SJSA1 (cell line): ENCODE measurements around the gene UNC93A. TPM values are rescaled to one million over a fixed set of nuclear protein-coding genes. Genes with fewer than 3 reads are reported as not detected.
"Not testable (repeated sequence)": the region's sequence is repeated elsewhere in the genome, so short reads cannot be mapped to it uniquely, and the experiment has no call there.

Source experiments
- DNase-seq, 2 experiments: peaks; one replicate each; pipeline ENCODE4 v3.0.0-alpha.2; 2015 to 2020; ENCODE audit warnings: low spot score in 2 of 2, low read depth in 1 of 2
- H3K27ac ChIP-seq: fragments of 250-450 bp; sonication (Bioruptor Pico); 2 replicates; pipeline ENCODE4 v1.5.1; 2020; ENCODE audit warnings: mild to moderate bottlenecking, moderate library complexity
- H3K27me3 ChIP-seq: fragments of 250-450 bp; sonication (Bioruptor Pico); replicated peaks from 2 replicates; pipeline ENCODE4 v1.5.1; 2020; ENCODE audit warnings: mild to moderate bottlenecking, moderate library complexity
- H3K36me3 ChIP-seq: fragments of 250-450 bp; sonication (Bioruptor Pico); 2 replicates; pipeline ENCODE4 v1.5.1; 2020; ENCODE audit warnings: mild to moderate bottlenecking
- H3K4me1 ChIP-seq: fragments of 250-450 bp; sonication (Bioruptor Pico); replicated peaks from 2 replicates; pipeline ENCODE4 v1.6.1; 2021; ENCODE audit warnings: mild to moderate bottlenecking
- H3K4me3 ChIP-seq: fragments of 250-450 bp; sonication (Bioruptor Pico); 2 replicates; pipeline ENCODE4 v1.5.1; 2020; ENCODE audit warnings: mild to moderate bottlenecking
- H3K9me3 ChIP-seq: fragments of 250-450 bp; sonication (Bioruptor Pico); replicated peaks from 2 replicates; pipeline ENCODE4 v1.5.1; 2020; ENCODE audit warnings: mild to moderate bottlenecking
- total RNA-seq: library from RNA; depleted of rRNA; stranded (reverse); fragments of >200 nt; shearing (Covaris generic); gene quantifications from 2 replicates; pipeline ENCODE4 v1.2.3, GENCODE V29; 2014

Gene UNC93A
- total RNA-seq, 1 experiment from 2014 or later = not detected

DNA sequence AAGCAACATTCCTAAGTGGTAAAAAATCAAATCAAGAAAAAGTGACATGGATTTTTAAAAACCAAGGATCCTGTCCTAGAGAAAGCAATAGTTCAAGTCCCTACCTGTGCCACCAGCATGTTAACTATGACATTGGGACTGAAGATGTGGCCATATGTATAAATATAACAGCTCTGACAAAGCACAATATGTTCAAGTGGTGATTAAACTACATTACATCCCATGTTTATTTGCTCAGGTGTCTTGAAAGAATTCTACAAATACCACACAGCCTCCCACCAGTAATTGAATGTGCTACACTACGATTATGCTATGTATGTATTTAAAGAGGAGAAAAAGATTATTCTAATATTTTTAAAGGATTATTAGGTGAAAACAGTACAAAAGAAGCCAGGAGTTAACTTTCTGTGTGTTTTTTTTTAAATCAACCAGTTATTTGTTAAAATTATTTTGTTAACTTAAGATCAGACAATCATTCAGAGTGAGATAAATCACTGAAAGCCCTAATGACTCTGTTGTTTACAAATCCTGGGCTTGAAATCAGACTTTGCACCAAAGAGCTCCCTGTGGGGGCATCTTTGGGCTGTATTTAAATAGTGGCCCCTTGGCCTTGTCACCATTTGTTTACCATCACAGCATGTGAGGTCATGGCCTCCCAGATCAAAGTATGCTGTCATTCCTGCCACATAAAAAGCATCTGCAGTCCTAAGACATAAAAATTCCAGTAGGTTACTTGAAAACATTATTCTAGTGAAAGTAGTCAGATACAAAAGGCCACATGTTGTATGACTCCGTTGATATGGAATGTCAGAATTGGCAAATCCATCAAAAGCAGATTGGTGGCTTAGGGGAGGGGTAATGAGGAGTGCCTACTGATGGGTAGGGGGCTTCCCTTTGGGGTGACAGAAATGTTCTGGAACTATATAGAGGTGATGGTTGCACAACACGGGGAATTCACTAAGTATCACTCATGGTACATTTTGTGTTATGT, 50.8 kb downstream of the UNC93A start:
- H3K27ac ChIP-seq = no peak overlapping the region
- H3K9me3 ChIP-seq = no peaks in the 10 kb centered on the region
- H3K4me3 ChIP-seq = no peak overlapping the region
- H3K36me3 ChIP-seq = no peaks in the 10 kb centered on the region
- DNase-seq = peak in 1 of 2 experiments; percentile 18
- peaks cover 8% of the 10 kb centered on the region; the same call in 1 of the 2 replicates for H3K4me1 ChIP-seq
- peaks cover 5% of the 10 kb centered on the region; the same call in 1 of the 2 replicates for H3K27me3 ChIP-seq

DNA sequence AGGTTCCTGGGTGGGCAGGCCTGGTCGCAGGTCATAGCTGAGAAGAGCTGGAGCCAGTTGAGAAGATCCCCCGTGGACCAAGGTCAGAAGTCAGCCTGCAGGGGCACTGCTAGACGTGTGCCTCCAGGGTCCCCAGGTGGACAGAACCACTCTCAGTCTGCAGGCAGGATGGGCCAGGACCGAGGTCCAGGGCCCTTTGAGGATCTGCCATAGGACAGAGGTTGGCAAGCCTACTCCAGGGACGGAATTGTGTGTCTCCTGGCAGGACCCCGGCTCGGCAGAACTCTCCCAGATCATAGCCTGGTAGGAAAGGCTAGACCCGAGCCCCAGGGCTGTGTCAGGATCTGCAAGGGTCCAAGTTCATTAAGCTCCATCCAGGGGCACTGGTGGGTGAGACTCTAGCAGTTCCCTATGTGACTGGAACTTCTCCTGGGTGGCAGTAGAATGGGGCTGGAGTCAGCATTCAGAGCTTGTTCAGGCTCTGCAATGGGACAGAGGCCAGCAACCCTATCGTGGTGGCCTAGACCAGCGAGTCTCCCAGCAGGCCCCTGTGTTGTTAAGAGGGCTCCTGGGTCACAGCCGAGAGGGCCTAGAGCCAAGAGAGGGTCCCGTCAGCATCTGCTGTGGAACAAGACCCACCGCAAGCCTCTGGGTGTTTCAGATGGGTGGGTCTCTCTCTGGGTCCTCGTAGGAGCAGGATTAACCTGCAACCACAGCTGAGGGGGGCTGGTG, 51.9 kb downstream of the UNC93A start:
- no peaks in the 10 kb centered on the region for H3K9me3 ChIP-seq
- no peaks in the 10 kb centered on the region for H3K36me3 ChIP-seq
- H3K4me1 ChIP-seq = peaks cover 8% of the 10 kb centered on the region; the same call in 1 of the 2 replicates
- H3K27ac ChIP-seq = no peak overlapping the region
- DNase-seq = no peak
- H3K27me3 ChIP-seq = peaks cover 5% of the 10 kb centered on the region; the same call in 1 of the 2 replicates
- H3K4me3 ChIP-seq = no peak overlapping the region

DNA sequence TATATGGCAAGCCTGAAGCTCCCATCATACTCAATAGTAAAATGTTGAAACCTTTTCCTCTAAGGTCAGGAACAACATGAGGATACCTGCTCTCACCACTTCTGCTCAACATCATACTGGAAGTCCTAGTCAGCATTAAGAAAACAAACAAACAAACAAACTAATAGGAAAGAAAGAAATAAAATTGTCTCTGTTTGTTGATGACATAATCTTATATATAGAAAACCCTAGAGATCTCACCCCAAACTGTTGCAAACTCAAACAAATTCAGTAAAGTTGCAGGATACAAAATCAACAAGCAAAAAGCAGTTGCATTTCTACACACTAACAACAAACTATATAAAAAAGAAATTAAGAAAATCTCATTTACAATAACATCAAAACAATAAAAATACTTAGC, 54.2 kb downstream of the UNC93A start:
- DNase-seq = no peak
- Histone ChIP-seq H3K27ac (no peak overlapping the region), H3K9me3 (no peaks in the 10 kb centered on the region), H3K4me3 (no peak overlapping the region), H3K27me3 (peaks cover 5% of the 10 kb centered on the region; the same call in 1 of the 2 replicates), H3K4me1 (peaks cover 8% of the 10 kb centered on the region; the same call in 1 of the 2 replicates), H3K36me3 (no peaks in the 10 kb centered on the region)

DNA sequence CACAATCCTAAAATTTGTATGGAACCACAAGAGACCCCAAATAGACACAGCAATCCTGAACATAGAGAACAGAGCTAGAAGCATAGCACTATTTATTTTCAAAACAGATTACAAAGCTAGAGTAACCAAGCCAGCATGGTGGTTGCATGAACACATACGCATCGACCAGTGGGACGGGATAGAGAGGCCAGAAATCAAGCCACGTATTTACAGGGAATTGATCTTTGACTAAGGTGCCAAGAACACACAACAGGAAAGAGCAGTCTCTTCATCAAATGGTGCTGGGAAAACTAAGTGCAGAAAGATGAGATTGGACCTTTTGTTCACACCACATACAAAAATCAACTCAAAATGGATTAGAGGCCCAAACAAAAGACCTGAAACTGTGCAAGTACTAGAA, 54.8 kb downstream of the UNC93A start:
- Histone ChIP-seq H3K27me3 (peaks cover 9% of the 10 kb centered on the region), H3K36me3 (no peaks in the 10 kb centered on the region), H3K27ac (no peak overlapping the region), H3K4me3 (no peak overlapping the region), H3K4me1 (peaks cover 11% of the 10 kb centered on the region), H3K9me3 (no peaks in the 10 kb centered on the region)
- DNase-seq = no peak

DNA sequence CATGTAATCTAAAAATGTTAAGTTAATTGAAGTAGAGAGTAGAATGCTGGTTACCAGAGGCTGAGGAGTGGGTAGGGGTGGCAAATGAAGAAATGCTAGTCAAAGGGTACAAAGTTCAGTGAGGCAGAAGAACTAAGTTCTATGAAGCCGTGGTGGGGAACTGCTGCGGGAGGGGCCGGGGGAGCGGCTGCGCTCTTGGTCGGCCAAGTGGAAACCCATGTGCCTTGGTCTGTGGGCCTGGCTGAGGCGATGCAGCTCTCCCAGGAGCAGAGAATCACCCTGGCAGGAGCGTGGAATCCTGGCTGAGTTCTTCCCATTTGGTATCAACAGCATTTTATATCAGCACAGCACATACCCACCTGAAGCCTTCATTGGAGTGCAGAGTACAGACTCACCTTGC, 56.1 kb downstream of the UNC93A start:
- no peak for DNase-seq
- Histone ChIP-seq H3K9me3 (no peaks in the 10 kb centered on the region), H3K4me1 (peaks cover 12% of the 10 kb centered on the region), H3K27me3 (peaks cover 12% of the 10 kb centered on the region), H3K4me3 (no peak overlapping the region), H3K36me3 (no peaks in the 10 kb centered on the region), H3K27ac (no peak overlapping the region)

DNA sequence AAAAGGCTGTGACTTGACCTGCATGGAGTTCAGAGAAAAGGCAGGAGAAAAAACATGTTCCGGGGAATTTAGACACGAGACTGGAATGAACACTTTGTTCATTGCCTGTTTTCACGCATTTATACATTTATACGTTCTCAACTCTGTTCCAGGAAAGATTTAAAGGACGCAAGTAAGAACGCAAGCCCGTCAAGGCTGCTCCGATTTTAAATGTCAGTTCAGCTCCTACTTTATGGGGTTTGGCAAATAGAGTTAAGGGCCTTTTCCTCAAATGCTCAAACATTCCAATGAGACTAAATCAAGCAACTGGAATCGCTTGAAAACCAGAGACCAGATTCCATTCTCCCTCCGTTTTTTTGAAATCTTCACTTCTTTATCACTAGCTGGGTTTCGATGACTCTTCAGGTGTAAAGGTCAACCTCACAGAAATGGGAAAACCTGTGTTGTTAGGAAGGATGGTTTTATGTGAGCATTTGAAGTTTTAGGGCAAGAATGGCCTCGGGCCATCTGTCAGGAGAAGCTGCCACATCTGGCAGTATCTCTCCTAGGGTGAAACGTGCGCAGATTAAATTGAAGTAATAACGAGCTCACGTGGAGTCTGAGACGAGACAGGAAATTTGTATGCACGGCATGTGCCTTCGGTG, 58.6 kb downstream of the UNC93A start:
- Histone ChIP-seq H3K4me1 (peaks cover 10% of the 10 kb centered on the region), H3K4me3 (no peak overlapping the region), H3K36me3 (no peaks in the 10 kb centered on the region), H3K27ac (no peak overlapping the region), H3K27me3 (peaks cover 12% of the 10 kb centered on the region), H3K9me3 (no peaks in the 10 kb centered on the region)
- DNase-seq = no peak

DNA sequence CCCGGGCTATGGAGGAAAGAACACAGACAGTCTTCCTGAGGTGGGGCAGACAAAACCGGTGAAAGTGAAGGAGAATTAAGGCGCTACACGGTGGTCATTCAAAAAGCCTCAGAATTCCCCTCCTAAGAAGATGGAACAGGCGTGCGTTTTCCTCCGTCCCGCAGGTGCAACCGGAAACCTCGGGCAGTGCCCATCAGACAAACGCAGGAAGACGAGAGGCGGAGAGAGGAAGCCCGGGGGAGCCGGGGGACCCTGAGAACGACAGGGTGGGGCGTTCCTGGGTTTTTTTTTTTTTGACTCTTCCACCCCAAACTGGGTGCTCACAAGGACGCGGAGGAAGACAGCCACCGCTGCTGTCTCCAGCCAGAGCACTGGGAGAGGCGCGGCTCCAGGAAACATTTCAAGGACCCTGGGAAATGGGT, 59.2 kb downstream of the UNC93A start:
- Histone ChIP-seq H3K27me3 (peaks cover 12% of the 10 kb centered on the region), H3K4me3 (no peak overlapping the region), H3K9me3 (no peaks in the 10 kb centered on the region), H3K4me1 (peaks cover 10% of the 10 kb centered on the region), H3K27ac (no peak overlapping the region), H3K36me3 (no peaks in the 10 kb centered on the region)
- DNase-seq = no peak

DNA sequence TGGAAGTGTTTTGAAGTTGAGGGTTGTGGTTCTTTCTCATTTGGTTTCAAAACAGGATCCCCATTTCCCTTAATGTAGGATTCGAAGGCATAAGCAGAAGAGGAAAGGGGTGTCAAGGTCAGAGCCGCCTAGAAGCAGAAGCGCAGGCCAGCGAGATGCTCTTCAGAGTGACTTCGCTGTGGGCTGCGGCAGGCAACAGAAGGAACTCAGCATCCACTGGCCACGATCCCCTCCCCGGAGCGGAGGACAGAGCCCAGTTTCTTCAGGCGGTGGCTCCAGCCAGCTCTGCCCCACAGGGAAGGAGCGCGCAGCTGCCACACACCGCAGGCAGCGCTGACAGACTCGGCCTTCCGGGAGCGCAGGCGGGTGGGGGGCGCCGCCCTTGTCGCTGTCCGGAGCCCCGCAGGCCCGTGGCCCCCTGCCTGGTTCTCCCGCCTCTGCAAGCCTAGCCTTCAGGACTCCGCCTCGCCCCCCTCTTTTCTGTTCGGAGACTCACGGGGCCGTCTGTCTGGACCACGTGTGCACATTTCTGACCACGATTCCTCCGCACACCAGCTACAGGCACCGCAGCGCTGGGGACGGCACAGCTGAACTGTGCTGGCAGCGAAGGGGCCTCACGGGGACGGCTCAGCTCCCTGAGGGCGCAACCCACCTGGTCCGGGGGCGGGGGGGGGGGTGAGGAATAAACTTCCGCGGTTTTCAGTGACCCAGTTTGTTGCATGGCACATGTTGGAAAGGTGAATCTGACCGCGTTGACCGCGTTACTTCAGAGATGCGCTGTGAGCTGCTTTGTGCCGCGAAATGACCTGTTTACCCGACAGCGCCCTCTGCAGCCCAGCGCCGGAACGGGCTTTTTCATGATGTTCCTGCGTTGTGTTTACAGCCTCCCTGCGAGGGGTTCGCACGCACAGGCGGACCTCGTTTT, 59.9 kb downstream of the UNC93A start:
- no peaks in the 10 kb centered on the region for H3K9me3 ChIP-seq
- no peaks in the 10 kb centered on the region for H3K36me3 ChIP-seq
- peaks cover 10% of the 10 kb centered on the region for H3K4me1 ChIP-seq
- peak overlapping the region; percentile 23 for H3K4me3 ChIP-seq
- peak; percentile 52 to 73 for DNase-seq
- no peak overlapping the region for H3K27ac ChIP-seq
- peaks cover 12% of the 10 kb centered on the region for H3K27me3 ChIP-seq

DNA sequence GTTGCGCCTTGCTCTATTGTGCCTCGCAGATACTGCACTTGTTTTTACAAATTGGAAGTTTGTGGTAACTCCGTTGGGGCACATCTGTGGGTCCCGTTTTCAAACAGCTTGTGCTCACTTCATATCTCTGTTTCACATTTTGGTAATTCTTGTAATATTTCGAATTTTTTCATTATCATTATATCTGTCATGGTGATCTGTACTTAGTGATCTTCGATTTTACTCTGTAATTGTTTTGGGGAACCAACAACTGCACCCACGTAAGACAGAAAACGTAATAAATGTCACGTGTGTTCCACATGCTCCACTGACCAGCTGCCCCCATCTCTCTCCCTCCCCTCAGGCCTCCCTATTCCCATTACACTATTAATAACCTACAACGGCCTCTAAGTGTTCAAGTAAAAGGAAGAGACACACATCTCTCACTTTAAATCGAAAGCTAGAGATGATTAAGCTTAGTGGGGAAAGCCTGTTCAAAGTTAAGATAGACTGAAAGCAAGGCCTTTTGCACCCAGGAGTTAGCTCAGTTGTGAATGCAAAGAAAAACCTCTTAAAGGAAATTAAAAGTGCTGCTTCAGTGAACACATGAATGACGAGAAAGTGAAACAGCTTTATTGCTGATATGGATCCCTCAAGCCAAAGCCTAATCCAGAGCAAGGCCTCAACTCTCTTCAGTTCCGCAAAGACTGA, 60.7 kb downstream of the UNC93A start:
- peaks cover 6% of the 10 kb centered on the region; the same call in 1 of the 2 replicates for H3K27me3 ChIP-seq
- no peak overlapping the region for H3K4me3 ChIP-seq
- H3K36me3 ChIP-seq = no peaks in the 10 kb centered on the region
- DNase-seq = no peak
- H3K4me1 ChIP-seq = peaks cover 10% of the 10 kb centered on the region
- no peaks in the 10 kb centered on the region for H3K9me3 ChIP-seq
- no peak overlapping the region for H3K27ac ChIP-seq

DNA sequence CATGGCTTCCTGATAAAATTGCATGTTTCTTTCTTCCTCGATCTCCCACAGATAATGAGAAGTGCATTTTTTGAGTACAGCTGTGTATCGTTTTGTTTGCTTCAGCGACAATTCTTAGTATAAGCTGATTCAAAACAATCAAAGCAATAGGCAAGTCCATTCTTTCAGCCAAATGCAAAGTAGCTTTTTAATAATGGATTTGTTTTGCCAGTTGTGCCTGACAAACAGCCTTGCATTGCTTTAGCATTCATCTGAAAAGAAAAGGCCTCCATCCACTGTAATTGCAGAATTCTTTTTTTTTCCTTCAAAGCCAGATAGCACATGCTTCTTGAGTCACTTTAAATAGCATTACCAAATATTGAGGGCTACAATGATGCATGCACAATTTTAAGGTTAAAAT, 65.8 kb downstream of the UNC93A start:
- Histone ChIP-seq H3K4me3 (no peak overlapping the region), H3K27ac (no peak overlapping the region), H3K4me1 (no peaks in the 10 kb centered on the region), H3K36me3 (no peaks in the 10 kb centered on the region), H3K9me3 (no peaks in the 10 kb centered on the region), H3K27me3 (no peaks in the 10 kb centered on the region; the same call in none of the 2 replicates)
- no peak for DNase-seq

DNA sequence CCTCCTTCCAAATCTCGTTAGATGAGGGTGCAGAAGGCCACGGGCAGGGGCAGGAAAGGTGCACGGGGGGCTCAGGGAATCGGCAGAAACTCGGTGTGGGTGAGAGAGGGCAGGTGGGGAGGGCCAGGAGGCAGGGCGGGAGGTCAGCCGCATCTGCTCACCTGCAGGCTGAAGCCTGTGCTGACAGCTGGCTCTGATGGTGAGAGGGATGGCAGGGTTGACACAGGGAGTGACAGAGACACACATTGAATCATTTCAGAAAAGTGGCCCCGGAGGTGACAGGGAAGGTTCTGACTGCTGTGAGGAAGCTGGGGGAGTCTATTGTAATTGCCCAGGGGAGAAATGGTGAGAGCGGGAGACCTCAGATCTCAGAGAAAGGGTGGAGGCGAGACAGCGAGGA, 67.3 kb downstream of the UNC93A start:
- not testable (repeated sequence) for H3K4me3 ChIP-seq, H3K9me3 ChIP-seq, DNase-seq

DNA sequence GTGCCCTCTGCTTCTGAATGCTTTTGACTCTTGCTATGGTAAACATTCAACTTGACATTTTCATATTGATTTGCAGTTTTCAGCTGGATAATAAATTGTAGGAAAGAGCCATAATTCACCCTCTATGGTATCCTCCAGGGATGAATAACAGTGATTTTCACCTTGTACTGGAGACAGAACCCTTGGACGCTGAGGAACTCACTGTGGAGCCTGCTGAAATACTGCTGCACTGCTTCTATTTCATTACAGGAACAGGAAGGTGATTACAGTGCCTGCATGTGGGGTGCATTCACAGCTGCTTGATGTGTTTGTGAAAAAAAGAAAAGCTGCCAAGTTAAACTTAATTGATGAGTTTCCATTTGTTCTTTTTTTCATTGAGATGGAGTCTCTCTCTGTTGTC, 70.1 kb downstream of the UNC93A start:
- H3K4me3 ChIP-seq, H3K27ac ChIP-seq, H3K36me3 ChIP-seq, H3K9me3 ChIP-seq, H3K4me1 ChIP-seq, H3K27me3 ChIP-seq, DNase-seq: not testable (repeated sequence)

More for the DNA sequence above, 67.3 kb downstream of the UNC93A start:
- H3K4me1 ChIP-seq, H3K27ac ChIP-seq, H3K36me3 ChIP-seq, H3K27me3 ChIP-seq: not testable (repeated sequence)
